Measurements from ENCODE around the gene NUDT1. TPM values are rescaled to one million over a fixed set of nuclear protein-coding genes. Genes with fewer than 3 reads are reported as not detected.

The NUDT1 gene
- total RNA-seq, 1 experiment from 2014 or later, result 92.6 TPM

DNA sequence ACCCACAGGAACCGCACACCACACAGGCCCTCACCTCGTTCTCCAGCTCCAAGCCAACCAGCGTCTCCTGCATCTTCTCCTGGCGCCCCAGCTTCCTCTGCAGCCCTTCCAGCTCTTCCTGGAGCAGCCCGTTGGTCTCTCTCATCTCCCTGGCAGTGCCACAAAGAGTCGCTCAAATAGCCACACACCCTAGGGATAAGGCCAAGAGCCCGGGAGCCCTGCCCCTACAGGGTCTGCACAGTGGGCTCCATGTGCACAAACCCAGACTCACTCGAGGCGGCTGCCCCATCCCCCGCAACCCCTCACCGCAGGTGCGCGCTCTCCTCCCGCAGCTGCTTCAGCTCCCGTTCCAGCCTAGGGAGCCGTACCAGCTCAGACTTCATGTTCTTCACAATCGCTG lies 26.2 kb upstream of the NUDT1 start:
- TF ChIP-seq, protein P1, sequence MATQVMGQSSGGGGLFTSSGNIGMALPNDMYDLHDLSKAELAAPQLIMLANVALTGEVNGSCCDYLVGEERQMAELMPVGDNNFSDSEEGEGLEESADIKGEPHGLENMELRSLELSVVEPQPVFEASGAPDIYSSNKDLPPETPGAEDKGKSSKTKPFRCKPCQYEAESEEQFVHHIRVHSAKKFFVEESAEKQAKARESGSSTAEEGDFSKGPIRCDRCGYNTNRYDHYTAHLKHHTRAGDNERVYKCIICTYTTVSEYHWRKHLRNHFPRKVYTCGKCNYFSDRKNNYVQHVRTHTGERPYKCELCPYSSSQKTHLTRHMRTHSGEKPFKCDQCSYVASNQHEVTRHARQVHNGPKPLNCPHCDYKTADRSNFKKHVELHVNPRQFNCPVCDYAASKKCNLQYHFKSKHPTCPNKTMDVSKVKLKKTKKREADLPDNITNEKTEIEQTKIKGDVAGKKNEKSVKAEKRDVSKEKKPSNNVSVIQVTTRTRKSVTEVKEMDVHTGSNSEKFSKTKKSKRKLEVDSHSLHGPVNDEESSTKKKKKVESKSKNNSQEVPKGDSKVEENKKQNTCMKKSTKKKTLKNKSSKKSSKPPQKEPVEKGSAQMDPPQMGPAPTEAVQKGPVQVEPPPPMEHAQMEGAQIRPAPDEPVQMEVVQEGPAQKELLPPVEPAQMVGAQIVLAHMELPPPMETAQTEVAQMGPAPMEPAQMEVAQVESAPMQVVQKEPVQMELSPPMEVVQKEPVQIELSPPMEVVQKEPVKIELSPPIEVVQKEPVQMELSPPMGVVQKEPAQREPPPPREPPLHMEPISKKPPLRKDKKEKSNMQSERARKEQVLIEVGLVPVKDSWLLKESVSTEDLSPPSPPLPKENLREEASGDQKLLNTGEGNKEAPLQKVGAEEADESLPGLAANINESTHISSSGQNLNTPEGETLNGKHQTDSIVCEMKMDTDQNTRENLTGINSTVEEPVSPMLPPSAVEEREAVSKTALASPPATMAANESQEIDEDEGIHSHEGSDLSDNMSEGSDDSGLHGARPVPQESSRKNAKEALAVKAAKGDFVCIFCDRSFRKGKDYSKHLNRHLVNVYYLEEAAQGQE (IDR thresholded peaks at IDR 0.05; ENCODE audit: insufficient read depth in 1 of 2, low read depth in 2 of 2, low read length in 1 of 2), result no peak
- TF ChIP-seq POLR2AphosphoS5 (IDR thresholded peaks at IDR 0.05; ENCODE audit: low read depth, low read length) (no peak), TCF7L2 (IDR thresholded peaks at IDR 0.05; ENCODE audit: low read depth, low read length) (no peak), SIN3A (IDR thresholded peaks at IDR 0.05; ENCODE audit: borderline replicate concordance, insufficient read depth, low read depth, low read length) (no peak)
- TF ChIP-seq, protein P2, sequence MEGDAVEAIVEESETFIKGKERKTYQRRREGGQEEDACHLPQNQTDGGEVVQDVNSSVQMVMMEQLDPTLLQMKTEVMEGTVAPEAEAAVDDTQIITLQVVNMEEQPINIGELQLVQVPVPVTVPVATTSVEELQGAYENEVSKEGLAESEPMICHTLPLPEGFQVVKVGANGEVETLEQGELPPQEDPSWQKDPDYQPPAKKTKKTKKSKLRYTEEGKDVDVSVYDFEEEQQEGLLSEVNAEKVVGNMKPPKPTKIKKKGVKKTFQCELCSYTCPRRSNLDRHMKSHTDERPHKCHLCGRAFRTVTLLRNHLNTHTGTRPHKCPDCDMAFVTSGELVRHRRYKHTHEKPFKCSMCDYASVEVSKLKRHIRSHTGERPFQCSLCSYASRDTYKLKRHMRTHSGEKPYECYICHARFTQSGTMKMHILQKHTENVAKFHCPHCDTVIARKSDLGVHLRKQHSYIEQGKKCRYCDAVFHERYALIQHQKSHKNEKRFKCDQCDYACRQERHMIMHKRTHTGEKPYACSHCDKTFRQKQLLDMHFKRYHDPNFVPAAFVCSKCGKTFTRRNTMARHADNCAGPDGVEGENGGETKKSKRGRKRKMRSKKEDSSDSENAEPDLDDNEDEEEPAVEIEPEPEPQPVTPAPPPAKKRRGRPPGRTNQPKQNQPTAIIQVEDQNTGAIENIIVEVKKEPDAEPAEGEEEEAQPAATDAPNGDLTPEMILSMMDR (IDR thresholded peaks at IDR 0.05), result no peak
- DNase-seq (ENCODE audit: low read depth, low spot score) (no peak), ATAC-seq (no peak)
- Histone ChIP-seq H3K4me1 (ENCODE audit: control insufficient read depth, insufficient read depth, low read length) (no peaks in the 10 kb centered on the region), H3K36me3 (ENCODE audit: control insufficient read depth, insufficient read depth, low read length) (no peaks in the 10 kb centered on the region), H3K27ac (ENCODE audit: low read length) (no peak overlapping the region), H3K9me3 (ENCODE audit: control insufficient read depth, insufficient read depth, low read depth, low read length) (no peaks in the 10 kb centered on the region), H3K4me3 (ENCODE audit: low read depth in 2 of 2, low read length in 2 of 2) (no peak overlapping the region), H3K27me3 (ENCODE audit: control insufficient read depth, insufficient read depth, low read length) (no peaks in the 10 kb centered on the region)
- no TSS peak for BruUV-seq (replicated peaks)
- POLR2A ChIA-PET, result interaction anchor here (0.6 kb wide), 1 partner anchor 170 kb away, joined by 11 read pairs; no protein-coding TSS in a partner anchor
- intact Hi-C loops (cut with micrococcal nuclease; ENCODE audit: unreplicated experiment) (no loop called here), in situ Hi-C loops (cut with HindIII; ENCODE audit: low pct_unique_long_range_greater_than_20kb, low sequenced_read_pairs) (no loop called here)
- CTCF ChIA-PET, result interaction anchor here (0.6 kb wide), 1 partner anchor 132 kb away, joined by 6 read pairs; no protein-coding TSS in a partner anchor

DNA sequence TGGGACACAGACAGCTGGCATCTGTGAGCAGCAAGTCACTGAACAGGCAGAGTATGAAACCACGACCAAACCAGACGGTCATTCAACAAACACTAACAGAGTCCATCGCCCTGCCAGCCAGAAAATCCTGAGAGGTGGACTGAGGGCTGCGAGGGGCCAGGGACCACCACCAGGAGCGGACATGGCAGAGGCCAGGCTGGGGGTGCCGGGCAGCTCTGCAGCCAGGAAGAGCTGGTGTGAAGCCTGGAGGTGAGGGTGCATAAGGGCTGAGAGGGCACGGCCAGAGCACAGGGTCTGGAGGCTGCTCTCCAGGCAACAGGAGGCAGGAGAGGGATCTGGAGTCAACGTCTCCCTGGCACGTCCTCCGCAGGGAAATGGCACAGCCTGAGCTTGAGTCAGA lies 24.8 kb upstream of the NUDT1 start:
- in situ Hi-C loops (cut with HindIII; ENCODE audit: low pct_unique_long_range_greater_than_20kb, low sequenced_read_pairs), result no loop called here
- CTCF ChIA-PET, result no interaction called here
- POLR2A ChIA-PET, result no interaction called here

More for the DNA sequence above, 24.8 kb upstream of the NUDT1 start:
- no peaks in the 10 kb centered on the region for H3K4me1 ChIP-seq (ENCODE audit: control insufficient read depth, insufficient read depth, low read length)
- no peaks in the 10 kb centered on the region for H3K9me3 ChIP-seq (ENCODE audit: control insufficient read depth, insufficient read depth, low read depth, low read length)
- no peaks in the 10 kb centered on the region for H3K36me3 ChIP-seq (ENCODE audit: control insufficient read depth, insufficient read depth, low read length)
- no peak overlapping the region for H3K27ac ChIP-seq (ENCODE audit: low read length)
- intact Hi-C loops (cut with micrococcal nuclease; ENCODE audit: unreplicated experiment), result no loop called here
- no TSS peak for BruUV-seq (replicated peaks)
- no peak for DNase-seq (ENCODE audit: low read depth, low spot score)
- no peaks in the 10 kb centered on the region for H3K27me3 ChIP-seq (ENCODE audit: control insufficient read depth, insufficient read depth, low read length)
- no peak overlapping the region for H3K4me3 ChIP-seq (ENCODE audit: low read depth in 2 of 2, low read length in 2 of 2)
- TF ChIP-seq SIN3A (IDR thresholded peaks at IDR 0.05; ENCODE audit: borderline replicate concordance, insufficient read depth, low read depth, low read length), result no peak
- TF ChIP-seq, protein P1 (IDR thresholded peaks at IDR 0.05; ENCODE audit: insufficient read depth in 1 of 2, low read depth in 2 of 2, low read length in 1 of 2), result no peak
- TF ChIP-seq, protein P2 (IDR thresholded peaks at IDR 0.05), result no peak
- TF ChIP-seq TCF7L2 (IDR thresholded peaks at IDR 0.05; ENCODE audit: low read depth, low read length), result no peak
- no peak for TF ChIP-seq POLR2AphosphoS5 (IDR thresholded peaks at IDR 0.05; ENCODE audit: low read depth, low read length)
- ATAC-seq, result no peak
